GM19397 (cell line): Measurements from ENCODE around the gene EFNB2.
A peak's percentile ranks its signal among the peaks of the same experiment; 100 is the strongest.

Experiments used
- ATAC-seq: cut with Tn5 transposase; IDR thresholded peaks from one replicate; pipeline ENCODE4 v1.9.1; 2021; ENCODE audit warnings: mild to moderate bottlenecking, moderate library complexity; ENCODE audit not compliant: unreplicated experiment

The EFNB2 gene

DNA sequence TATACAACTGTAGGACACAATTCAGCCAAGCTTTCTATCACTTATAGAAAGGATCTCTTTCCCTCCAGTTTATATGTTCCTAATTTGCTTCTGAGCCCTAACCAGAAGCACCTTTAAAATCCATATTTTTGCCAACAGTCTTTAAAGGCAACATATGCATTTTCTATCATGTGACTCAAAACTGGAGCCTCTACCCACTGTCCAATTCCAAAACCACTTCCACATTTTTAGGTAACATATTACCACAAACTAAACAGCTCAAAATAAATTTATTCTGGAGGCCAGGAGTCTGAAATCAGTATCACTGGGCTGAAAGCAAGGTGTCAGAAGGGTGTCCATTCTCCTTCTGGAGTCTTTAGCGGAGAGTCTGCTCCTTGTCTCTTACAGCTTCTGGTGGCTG is 15.9 kb upstream of the EFNB2 start:
- ATAC-seq: no peak

DNA sequence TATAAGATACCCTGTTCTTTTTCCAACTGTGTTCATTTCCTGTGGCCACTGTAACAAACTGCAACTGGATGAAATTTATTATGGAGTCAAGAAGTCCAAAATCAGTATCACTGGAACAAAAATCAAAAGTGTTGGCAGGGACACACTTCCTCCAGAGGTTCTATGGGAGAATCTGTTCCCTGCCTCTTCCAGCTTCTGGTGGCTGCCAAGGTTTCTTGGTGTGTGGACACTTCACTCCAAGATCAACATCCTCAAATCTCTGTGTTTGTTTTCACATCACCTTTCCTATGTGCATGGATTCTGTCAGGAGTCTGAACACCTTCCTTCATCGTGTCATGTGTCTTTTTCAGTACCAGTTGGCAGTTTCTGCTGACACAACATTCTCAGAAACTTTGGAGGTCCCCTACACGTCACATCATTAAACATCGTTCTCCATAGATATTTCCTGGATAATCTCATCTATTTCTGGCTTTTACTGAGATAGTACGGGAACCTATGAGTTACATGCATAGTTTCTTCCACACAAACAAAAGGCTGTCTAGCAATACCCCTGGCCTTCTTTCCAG is 15.2 kb upstream of the EFNB2 start:
- ATAC-seq: no peak

- no peak for ATAC-seq
Observed at GRCh38 chr13:106548064-106548696, 12.7 kb upstream of the EFNB2 start.

DNA sequence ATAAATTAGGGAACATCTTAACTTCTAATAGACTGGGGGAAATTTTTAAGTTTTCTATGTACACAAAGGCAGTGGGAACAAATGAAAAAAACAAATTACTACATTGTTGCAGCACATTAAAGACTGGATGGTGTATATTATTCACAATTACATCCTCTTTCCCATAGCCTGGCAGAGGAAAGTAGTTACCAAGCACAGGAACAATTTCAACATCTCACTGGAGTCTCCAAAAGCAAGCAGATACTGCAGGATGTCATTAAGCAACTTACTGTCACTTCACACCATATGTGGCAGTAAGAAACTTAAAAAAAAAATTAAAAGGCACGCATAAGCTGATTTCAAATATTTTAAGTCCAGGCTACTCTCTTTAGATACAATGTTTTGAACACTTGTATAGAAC is 6.4 kb upstream of the EFNB2 start:
- no peak for ATAC-seq

GRCh38 chr13:106540613-106541012 is 5.2 kb upstream of the EFNB2 start:
- ATAC-seq: no peak

- no peak for ATAC-seq
Observed at GRCh38 chr13:106537521-106537920, 2.1 kb upstream of the EFNB2 start.

DNA sequence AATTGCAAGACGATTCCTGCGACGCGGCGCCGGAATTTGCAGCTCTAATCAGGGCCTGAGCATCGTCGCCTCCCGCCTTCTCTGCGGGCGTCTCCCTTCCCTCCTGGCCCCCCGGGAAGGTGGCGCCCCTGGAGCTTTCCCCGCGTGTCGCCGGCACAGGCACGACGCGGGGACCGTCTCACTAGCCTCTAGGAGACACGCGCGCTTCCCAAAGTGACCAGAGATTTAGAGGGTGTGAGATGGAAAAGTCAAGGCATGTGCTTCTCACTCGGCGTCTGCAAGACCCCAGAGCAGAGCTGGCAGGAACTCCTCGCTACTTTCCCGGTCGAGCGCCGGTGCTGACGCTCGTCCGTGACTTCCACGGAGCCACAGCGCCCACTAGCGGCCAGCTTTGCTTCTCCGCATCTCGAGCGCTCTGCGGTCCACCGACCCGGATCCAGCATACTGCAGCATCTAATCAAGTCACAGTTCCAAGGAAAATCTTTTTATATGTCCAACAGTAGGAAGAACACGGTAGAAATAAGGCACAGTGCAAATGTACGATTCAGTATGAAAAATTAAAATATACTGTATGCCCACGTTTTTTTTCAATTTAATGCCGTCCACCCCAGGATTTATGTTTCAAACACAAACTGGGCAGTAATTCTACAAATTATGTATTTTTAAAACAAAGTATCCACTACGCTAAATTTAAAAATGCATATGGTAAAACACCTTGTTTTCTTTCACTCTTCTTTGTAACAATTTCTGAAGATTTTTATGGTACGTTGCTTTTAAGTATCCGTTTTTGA is 977 bp upstream of the EFNB2 start:
- ATAC-seq: peak; percentile 30

GRCh38 chr13:106534639-106535551 is 567 bp downstream of the EFNB2 start:
- peak; percentile 28 for ATAC-seq

DNA sequence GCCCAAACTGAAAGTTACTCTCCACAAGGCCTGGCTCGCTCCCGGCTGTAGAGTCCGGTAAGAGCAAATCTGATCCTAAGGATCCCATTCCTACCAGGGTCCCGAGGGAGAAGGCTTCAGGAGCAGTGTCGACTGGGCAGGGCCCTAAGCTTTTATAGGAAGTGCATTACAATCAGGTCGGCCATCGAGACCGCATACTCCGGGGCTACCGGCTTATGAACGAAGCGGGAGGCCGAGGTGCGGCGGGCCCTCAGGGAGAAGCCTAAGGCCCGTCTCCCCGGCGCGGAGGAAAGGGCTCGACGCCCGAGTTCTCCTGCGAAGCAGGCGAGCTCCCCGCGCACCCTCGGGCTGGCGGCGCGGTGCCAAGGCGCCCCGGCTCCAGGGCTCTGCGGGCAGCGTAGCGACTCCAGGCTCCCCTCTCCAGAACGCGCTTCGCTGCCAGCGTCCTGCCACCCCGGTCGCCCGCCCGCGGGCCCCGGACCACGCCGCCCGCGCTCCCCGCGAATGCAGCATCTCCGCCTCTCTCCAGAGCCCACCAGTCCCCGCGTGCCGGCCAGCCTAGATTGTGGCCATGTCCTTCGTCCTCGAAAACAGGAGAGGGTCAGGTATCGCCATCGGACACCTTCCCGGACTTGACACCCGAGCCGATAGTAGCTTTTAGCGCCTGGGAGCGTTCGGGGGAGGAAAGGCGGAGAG is 1.4 kb downstream of the EFNB2 start:
- no peak for ATAC-seq

GRCh38 chr13:106533101-106533942 is 2.1 kb downstream of the EFNB2 start:
- ATAC-seq: no peak

GRCh38 chr13:106532111-106532929 is 3.1 kb downstream of the EFNB2 start:
- ATAC-seq: no peak

DNA sequence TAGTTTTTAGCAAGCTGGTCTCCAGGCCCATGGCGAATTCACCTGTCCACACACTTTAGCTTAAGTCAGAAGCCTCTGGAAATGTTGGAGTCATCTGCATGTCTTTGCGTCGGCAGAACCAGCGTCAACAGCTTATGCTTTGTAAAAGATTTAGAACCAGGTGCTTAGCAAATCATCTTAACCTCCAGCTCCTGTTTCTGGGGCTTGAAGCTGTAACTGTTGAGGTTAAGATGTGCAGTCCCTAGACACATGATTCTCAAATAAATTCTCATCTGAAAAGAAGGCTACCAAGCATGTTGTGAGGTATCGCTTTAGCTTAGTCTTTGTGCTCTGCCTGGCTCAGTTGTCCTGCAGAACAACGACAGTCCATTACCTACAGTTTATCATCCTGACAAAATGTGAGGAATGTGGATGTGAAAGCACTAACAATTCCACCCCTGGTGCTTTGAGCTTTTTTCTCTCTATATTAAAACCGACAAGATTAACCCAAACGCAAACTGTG is 4.4 kb downstream of the EFNB2 start:
- ATAC-seq: no peak

- no peak for ATAC-seq
Observed at GRCh38 chr13:106530171-106530851, 5.2 kb downstream of the EFNB2 start.

DNA sequence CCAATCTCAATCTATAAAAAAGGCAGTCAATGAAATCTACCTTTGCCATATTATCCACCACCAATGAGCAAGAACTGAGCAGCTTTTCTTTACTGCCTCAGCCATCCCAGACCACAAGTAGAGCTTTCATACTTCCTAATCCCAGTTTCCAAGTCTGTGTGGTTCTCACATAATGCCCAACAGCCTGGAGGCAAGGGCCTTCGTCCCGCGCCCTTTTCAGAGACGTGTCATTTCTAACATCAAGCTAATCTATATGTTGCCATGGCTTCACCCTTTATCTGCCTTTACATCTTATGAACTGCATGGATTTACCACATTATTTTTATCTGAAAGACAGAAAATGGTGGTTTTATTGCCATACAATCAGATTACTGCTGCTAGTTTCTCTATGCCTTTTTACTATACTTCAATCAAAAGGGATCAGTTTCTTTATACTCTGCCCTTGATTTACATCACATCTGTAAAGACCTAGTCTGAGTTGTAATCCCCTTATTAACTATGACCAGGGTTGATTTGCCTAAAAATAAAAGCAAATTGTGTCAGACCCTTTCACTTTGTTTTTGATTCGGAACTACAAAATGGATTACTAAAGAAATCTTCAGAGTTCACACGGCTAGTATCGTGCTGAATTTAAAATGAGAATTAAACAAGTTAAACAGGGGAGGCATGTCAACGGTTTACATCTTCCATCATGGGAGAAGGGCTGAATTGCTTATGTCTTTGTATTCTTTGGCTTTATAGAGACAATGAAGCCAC is 5.9 kb downstream of the EFNB2 start:
- no peak for ATAC-seq

DNA sequence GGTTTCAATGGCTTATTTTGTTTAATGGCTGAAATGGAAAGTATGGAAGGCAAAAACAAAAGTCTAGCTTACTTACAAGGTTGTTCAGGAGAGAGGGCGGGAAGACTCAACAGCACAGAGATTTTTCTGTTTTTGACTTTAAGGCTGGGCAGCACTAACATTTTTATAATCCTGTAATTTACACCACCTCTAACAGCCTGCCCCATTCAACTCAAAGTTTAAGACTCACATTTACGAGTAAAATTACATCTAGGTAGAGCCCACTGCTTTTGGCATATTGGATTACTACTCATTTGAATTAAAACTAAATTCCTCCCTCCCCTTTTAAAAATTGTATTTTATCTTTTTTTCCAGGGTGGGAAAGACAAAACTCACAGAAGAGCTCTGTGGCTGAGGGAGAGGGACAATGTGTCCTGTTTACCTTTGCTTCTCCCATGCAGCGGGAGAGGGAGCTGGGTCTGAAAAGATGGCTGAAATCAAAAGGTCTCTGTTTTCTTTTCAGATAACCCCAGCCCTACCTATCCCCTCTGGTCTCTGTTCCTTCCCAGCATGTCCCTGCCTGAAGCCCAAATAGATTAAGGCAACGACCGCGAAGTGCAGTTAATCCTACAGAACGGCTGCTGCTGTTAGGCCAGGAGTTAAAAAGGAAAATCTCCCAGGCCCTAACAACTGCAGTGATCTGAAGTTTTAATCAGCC is 6.6 kb downstream of the EFNB2 start:
- ATAC-seq: no peak

DNA sequence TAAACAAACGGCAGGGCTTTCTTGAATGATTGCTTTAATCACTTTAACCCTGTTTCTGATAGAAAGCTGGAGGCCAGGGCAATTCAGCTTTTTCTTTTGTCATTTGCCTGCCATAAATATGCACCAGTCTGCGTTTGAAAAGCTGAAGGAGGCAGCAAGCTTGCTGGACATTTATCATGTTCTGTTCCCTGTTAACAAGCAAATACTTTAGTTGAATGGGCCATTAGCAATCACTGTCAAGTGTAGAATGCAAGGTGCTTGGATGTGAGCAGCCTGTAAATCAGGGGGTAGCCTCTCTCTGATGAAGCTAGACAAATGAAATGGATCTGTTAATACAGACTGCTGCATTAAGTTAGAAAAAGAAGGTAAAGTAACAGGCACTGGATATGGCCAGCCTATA is 7.6 kb downstream of the EFNB2 start:
- no peak for ATAC-seq

- ATAC-seq: no peak
Observed at GRCh38 chr13:106527445-106527801, 8.0 kb downstream of the EFNB2 start.
